Measurements from ENCODE around the gene SOWAHA. TPM values are rescaled to one million over a fixed set of nuclear protein-coding genes. Genes with fewer than 3 reads are reported as not detected.

SOWAHA gene
- total RNA-seq, 1 experiment from 2014 or later: 0.78 TPM

GRCh38 chr5:132775476-132775961 is 37.6 kb upstream of the SOWAHA start:
- BruUV-seq (replicated peaks): TSS peak; percentile 66
- peak overlapping the region; percentile 50 for H3K4me3 Mint-ChIP-seq (ENCODE audit: low read depth, unreplicated experiment)
- H3K36me3 Mint-ChIP-seq (ENCODE audit: insufficient read depth, unreplicated experiment): peaks cover 22% of the 10 kb centered on the region
- H3K9me3 Mint-ChIP-seq (ENCODE audit: low read depth, unreplicated experiment): no peaks in the 10 kb centered on the region
- CTCF ChIA-PET: interaction anchor here (0.6 to 2.5 kb wide), 5 partner anchors 14 to 387 kb away, joined by 3 to 10 read pairs (median 4); no protein-coding TSS in a partner anchor
- H3K27me3 Mint-ChIP-seq (ENCODE audit: unreplicated experiment): peaks cover 9% of the 10 kb centered on the region
- H3K27ac Mint-ChIP-seq (ENCODE audit: unreplicated experiment): no peak overlapping the region
- intact Hi-C loops (cut with micrococcal nuclease; ENCODE audit: unreplicated experiment): no loop called here
- no peak for DNase-seq
- H3K4me1 Mint-ChIP-seq (ENCODE audit: low read depth, unreplicated experiment): peaks cover 22% of the 10 kb centered on the region
- TF ChIP-seq CTCF (IDR thresholded peaks at IDR 0.05; ENCODE audit: unreplicated experiment): no peak

DNA sequence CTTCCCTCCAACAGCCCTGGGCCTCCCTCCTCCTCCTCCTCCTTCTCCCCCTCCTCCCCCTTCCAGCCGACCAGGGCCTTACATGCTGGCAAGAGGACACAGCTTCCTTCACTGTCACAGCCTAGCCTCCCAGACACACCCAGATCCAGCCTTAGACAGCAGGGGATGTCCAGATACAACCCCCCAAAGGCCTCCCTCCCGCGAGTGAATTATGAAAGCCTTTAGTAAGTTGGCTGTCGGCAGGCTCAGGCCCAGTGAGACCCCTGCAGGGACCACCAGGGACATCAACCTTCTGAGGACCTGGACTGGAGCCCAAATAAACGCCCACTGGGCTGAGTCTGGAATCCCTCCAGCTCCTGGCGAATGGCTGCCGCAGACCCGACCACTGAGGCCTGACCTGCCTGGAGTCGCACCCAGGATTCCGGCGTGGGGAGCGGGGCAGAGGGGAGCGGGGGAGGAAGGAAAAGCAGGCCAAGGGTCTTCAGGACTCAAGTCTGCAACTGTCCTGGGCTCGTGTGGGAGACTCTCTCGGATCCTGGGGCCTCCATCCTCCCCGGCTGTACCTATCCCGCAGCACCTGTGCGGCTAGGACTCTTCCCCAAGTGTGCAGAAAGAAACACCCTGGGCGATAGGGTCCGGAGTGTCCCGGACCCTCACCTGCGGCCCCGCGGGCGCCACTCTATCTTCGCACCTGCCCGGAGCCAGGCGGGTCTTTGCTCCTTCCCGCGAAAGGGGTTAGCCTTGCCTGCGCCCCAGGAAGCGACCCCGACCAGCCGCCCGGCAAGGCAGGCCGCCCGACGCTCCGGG is 36.8 kb upstream of the SOWAHA start:
- no TSS peak for BruUV-seq (replicated peaks)
- no peak overlapping the region for H3K27ac Mint-ChIP-seq (ENCODE audit: unreplicated experiment)
- peaks cover 9% of the 10 kb centered on the region for H3K27me3 Mint-ChIP-seq (ENCODE audit: unreplicated experiment)
- intact Hi-C loops (cut with micrococcal nuclease; ENCODE audit: unreplicated experiment): no loop called here
- peaks cover 22% of the 10 kb centered on the region for H3K36me3 Mint-ChIP-seq (ENCODE audit: insufficient read depth, unreplicated experiment)
- CTCF ChIA-PET: interaction anchor here (0.6 to 2.5 kb wide), 5 partner anchors 23 to 388 kb away, joined by 3 to 10 read pairs (median 3); no protein-coding TSS in a partner anchor
- peak overlapping the region; percentile 50 for H3K4me3 Mint-ChIP-seq (ENCODE audit: low read depth, unreplicated experiment)
- peaks cover 22% of the 10 kb centered on the region for H3K4me1 Mint-ChIP-seq (ENCODE audit: low read depth, unreplicated experiment)
- peak; percentile 43 for DNase-seq
- no peaks in the 10 kb centered on the region for H3K9me3 Mint-ChIP-seq (ENCODE audit: low read depth, unreplicated experiment)
- TF ChIP-seq CTCF (IDR thresholded peaks at IDR 0.05; ENCODE audit: unreplicated experiment): no peak

DNA sequence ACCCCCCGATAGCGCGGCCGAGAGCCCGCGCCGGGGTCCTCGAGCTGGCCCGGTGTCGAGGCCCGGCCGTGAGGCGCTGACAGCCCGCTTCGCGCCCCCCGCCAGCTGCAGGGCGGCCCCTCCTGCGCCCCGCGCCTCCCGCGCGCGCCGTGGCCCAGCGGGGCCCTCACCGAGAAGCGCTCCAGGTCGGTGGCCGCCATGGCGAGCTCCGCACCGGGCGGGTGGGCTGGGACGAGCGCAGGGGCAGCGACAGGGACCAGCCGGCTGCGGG is 36.2 kb upstream of the SOWAHA start:
- H3K27me3 Mint-ChIP-seq (ENCODE audit: unreplicated experiment): peaks cover 9% of the 10 kb centered on the region
- H3K36me3 Mint-ChIP-seq (ENCODE audit: insufficient read depth, unreplicated experiment): peaks cover 22% of the 10 kb centered on the region
- no peak for TF ChIP-seq CTCF (IDR thresholded peaks at IDR 0.05; ENCODE audit: unreplicated experiment)
- H3K27ac Mint-ChIP-seq (ENCODE audit: unreplicated experiment): no peak overlapping the region
- CTCF ChIA-PET: interaction anchor here (2.5 kb wide), 1 partner anchor 44 kb away, joined by 10 read pairs; no protein-coding TSS in a partner anchor
- DNase-seq: no peak
- intact Hi-C loops (cut with micrococcal nuclease; ENCODE audit: unreplicated experiment): no loop called here
- no peaks in the 10 kb centered on the region for H3K9me3 Mint-ChIP-seq (ENCODE audit: low read depth, unreplicated experiment)
- H3K4me3 Mint-ChIP-seq (ENCODE audit: low read depth, unreplicated experiment): peak overlapping the region; percentile 50
- no TSS peak for BruUV-seq (replicated peaks)
- H3K4me1 Mint-ChIP-seq (ENCODE audit: low read depth, unreplicated experiment): peaks cover 24% of the 10 kb centered on the region

DNA sequence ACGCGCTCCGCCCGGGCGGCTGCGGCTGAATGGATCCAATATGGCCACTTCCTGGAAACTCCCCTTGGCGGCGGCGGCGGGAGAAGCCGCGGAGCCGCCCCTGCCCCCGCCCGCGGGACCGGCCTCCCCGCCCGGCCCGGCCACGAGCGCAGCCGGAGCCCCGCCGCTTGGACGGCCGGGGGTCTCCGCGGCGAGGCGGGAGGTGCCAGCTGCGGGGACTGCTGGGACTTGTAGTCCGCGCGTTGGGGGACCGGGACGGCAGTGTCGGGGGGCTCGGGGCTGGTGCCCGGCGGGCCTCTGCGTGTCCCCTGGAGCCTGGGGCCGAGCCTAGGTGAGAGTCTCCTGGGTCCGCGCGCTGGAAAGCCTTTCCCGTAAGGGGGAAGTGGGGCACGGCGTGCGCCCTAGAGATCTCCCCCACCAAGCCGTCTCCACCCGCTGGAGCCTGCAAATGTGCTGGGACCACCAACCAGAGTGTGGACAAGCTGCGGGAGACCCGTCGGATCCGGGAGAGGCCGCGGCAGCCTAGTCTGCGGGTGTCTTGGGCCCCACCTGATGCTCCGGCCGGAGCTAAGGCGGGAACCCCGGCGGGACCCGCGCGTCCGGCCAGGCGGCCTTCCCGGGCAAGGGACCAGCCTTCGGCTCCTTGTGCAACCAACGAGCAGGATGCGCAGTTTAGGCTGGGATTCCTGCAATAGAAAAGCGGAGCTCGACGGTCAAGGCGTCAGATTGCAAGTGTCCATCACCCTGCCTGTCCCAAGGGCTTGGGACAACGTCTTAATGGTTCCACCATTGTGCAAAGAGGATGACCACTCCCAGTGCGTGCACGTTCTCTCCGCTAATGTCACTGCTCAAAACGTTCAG is 35.7 kb upstream of the SOWAHA start, which contains the start of gene SEPTIN8:
Gene SEPTIN8 (minus strand): TSS at position 31 of the 861 bp plus-strand sequence. CDS start 102 bp downstream, outside the sequence.
- CTCF ChIA-PET: interaction anchor here (0.5 to 2.5 kb wide), 3 partner anchors 12 to 1642 kb away, joined by 3 to 10 read pairs (median 4); no protein-coding TSS in a partner anchor
- intact Hi-C loops (cut with micrococcal nuclease; ENCODE audit: unreplicated experiment): no loop called here
- Mint-ChIP-seq H3K27me3 (ENCODE audit: unreplicated experiment) (peaks cover 9% of the 10 kb centered on the region), H3K27ac (ENCODE audit: unreplicated experiment) (no peak within 1 kb of the TSS), H3K9me3 (ENCODE audit: low read depth, unreplicated experiment) (no peaks in the 10 kb centered on the region), H3K36me3 (ENCODE audit: insufficient read depth, unreplicated experiment) (peaks cover 22% of the 10 kb centered on the region), H3K4me3 (ENCODE audit: low read depth, unreplicated experiment) (peak within 1 kb of the TSS; percentile 50), H3K4me1 (ENCODE audit: low read depth, unreplicated experiment) (peaks cover 29% of the 10 kb centered on the region)
- DNase-seq: peak; percentile 68
- no TSS peak for BruUV-seq (replicated peaks)
- no peak for TF ChIP-seq CTCF (IDR thresholded peaks at IDR 0.05; ENCODE audit: unreplicated experiment)

All from Calu3 (cell line).